HG03521 (cell line): ENCODE results near the gene RPUSD2.
A peak's percentile ranks its signal among the peaks of the same experiment; 100 is the strongest.

Experiments
- ATAC-seq: cut with Tn5 transposase; IDR thresholded peaks from one replicate; pipeline ENCODE4 v1.9.1; 2021; ENCODE audit warnings: mild to moderate bottlenecking, moderate library complexity; ENCODE audit not compliant: unreplicated experiment

The RPUSD2 gene, protein sequence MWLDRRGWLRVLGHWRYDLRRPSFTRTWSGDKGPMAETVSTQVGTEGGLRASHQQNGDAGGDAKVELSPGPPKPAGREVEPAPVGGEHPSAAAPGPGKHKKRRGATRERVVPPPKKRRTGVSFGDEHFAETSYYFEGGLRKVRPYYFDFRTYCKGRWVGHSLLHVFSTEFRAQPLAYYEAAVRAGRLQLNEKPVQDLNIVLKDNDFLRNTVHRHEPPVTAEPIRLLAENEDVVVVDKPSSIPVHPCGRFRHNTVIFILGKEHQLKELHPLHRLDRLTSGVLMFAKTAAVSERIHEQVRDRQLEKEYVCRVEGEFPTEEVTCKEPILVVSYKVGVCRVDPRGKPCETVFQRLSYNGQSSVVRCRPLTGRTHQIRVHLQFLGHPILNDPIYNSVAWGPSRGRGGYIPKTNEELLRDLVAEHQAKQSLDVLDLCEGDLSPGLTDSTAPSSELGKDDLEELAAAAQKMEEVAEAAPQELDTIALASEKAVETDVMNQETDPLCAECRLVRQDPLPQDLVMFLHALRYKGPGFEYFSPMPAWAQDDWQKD

DNA sequence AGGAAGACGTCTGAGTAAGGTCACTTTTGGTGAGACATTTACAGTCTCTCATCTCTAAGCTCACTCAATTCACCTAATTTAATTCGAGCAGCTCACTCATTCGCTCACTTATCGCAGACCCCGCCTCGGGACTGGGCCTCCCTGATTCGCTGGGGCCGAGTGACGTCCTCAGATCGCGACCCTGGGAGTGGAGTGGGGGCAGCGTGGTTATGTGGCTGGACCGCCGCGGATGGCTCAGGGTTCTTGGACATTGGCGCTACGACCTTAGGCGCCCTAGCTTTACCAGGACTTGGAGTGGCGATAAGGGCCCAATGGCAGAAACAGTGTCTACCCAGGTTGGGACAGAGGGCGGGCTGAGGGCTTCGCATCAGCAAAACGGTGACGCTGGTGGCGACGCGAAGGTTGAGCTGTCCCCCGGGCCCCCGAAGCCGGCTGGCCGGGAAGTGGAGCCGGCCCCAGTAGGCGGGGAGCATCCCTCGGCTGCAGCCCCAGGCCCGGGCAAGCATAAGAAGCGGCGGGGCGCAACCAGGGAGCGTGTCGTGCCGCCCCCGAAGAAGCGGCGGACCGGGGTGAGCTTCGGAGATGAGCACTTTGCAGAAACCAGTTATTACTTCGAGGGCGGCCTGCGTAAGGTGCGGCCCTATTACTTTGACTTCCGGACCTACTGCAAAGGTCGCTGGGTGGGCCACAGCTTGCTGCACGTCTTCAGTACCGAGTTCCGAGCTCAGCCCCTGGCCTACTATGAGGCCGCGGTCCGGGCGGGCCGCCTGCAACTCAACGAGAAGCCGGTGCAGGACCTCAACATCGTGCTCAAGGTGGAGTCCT lies at the start of gene RPUSD2:
RPUSD2 (plus strand) TSS at position 171 of the 825 bp plus-strand sequence; CDS start at position 210, 39 bp downstream.
- peak; percentile 43 for ATAC-seq

DNA sequence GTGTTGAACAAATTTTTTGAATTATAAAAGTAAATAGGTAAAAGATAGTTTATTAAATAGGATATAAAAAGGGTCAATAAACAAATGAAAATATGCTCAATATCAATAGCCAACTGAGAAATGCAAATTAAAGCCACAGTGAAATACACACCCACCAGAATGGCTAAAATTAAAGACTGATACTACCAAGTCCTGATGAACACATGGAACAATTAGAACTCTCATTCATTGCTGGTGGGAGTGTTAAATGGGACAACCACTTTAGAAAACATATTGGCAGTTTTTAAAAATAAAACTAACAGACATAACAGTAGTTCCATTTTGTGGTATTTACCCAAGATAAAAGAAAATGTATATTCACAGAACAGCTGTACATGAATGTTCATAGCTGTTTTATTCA lies 45.5 kb upstream of the RPUSD2 start:
- ATAC-seq: no peak

DNA sequence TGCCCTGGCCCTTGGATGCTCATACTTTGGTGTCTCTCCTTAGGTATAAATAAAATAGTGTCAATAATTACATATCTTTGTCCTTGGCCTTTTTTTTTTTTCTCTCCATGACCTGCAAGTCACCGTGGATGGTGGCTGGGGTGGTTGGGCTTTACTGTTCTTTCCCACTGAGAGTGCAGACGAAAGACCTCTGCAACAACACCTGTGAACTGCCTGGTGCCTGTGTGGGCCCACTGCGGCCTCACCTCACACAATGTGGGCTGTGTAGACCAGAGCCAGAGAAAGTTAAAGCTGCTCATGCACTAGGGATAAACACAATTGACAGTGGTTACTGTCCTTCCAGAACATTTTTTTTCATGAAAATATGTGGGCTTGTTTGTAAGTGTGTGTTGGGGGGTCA lies 43.2 kb upstream of the RPUSD2 start:
- no peak for ATAC-seq

DNA sequence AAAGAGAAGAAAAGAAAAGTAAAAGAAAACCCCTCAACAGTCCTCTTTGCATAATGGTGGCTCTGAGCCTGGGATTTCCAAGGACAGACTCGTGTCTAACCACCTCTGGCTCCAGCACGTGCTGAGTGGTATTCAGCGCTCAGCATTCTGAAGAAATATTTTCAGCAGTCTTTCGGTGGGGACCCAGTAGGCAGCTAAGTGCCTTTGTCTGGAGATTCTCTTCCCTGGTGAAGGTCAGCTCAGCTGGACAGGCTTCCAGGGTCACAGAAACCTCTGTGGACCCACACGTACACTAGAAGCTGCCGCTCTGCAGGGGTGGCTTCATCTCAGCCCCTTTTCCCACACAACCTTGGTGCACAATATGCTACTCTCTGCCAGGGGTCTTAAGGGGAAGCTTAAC lies 40.3 kb upstream of the RPUSD2 start:
- ATAC-seq: no peak

DNA sequence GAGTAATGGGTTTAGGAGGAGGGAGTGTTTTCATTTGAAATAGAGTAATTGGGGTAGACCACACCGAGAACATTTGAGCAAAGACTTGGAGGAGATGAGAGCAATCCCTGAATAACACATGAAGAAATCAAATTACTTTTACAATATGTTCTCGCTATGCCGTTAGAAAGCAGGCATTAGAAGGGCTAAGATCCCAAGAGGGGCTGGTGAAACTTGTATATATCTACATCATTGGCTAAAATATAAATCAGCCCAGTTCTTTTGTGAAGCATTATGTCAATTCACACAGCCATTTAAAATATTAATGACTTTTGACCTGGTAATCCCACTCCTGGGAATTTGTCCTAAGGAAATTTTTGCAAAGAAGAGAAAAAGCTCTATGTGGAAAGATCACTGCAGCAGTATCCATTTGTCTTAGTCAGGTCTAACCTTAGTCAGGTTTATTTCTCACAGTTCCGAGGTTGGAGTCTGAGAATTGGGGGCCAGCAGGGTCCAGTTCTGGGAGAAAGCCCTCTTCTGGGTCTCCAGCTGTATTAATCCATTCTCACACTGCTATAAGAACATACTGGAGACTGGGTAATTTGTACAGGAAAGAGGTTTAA lies 35.2 kb upstream of the RPUSD2 start:
- ATAC-seq: no peak

DNA sequence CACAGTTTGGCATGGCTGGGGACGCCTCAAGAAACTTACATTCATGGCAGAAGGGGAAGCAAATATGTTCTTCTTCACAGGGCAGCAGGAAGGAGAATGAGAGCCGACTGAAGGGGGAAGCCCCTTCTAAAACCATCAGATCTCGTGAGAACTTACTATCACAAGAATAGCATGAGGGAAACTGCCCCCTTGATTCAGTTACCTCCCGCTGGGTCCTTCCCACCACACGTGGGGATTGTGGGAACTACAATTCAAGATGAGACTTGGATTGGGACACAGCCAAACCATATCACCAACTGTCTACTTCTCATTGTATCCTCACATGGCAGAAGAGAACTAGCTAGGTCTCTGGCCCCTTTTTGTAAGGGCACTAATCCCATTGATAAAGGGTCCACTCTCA lies 34.7 kb upstream of the RPUSD2 start:
- ATAC-seq: no peak

DNA sequence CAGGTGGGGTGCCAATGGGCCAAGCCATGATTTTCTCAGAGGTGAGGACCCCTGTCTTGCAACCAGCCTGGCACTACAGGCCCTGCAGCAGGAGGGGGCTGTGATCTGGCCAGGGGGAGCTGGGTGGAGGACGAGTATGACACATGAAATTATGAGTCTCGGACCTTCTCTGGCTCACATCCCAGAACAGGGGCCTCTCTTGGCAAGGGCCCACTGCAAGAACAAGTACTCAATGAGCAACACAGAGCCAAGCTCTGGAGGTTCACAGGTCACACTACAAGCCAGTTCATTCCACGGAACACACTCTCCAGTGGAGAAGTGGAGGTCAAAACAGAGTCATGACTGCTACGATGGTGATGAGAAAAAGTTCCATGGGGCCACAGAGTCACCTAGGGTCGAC lies 32.6 kb upstream of the RPUSD2 start:
- ATAC-seq: no peak

DNA sequence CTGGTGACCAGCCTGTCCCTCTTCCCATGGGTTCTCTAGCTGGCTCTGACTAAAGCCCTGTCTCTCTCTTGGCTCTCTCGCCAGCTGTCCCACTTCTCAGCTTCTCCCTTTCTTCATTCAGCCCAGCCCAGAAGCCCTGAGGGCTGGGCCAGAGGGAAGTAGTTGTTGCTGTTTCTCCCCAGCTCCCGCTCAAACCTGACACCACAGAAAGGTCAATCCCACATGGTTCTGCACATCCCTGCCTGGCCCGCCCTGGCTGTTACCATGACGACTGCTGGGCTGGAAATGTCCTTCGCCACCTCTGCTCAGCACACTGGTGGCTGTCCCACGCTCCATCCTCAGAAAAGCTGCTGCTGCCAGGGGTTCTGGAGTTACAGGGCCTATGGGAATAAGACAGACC lies 30.1 kb upstream of the RPUSD2 start:
- ATAC-seq: no peak

DNA sequence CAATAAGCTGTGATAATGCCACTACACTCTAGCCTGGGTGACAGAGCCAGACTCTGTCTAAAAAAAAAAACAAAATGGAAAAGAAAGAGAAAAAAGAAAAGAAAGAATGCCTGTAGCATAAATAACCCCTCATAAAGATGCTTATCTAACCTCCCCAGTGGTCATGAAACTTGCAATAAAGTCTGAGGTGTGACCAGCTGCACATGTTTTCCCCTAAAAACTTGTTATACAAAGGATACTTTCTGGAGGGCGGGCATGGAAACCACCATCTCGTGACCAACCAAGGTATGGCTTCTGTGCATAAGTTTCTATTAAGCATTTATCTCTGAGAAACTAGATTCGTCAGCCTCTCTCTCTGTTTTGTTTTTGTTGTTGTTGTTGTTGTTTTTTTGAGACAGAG lies 26.0 kb upstream of the RPUSD2 start:
- peak; percentile 43 for ATAC-seq

DNA sequence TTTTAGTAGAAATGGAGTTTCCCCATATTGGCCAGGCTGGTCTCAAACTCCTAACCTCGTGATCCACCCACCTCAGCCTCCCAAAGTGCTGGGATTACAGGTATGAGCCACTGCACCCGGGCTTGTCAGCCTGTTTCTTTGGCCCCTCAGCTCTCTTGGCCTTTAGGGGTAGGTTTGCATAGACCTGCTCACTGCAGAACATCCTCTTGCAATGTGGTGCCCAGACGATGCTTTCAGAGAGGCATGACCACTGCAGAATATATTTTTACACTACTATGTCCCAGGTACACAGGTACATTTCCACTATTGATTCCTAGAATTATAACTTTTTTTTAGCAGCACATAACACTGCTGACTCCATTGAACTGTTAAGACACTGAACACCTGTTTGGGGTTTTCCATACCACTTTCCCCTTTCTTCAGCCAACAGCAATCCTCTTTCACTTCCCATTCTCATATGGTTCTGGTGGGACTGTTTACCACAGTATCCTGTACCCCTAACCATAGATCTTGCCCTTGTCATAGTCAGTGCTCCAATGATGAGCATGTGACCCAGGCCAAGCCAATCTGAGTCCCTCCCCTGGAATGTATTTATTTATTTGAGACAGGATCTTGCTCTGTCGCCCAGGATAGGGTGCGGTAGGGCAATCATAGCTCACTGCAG lies 25.3 kb upstream of the RPUSD2 start:
- ATAC-seq: peak; percentile 44

DNA sequence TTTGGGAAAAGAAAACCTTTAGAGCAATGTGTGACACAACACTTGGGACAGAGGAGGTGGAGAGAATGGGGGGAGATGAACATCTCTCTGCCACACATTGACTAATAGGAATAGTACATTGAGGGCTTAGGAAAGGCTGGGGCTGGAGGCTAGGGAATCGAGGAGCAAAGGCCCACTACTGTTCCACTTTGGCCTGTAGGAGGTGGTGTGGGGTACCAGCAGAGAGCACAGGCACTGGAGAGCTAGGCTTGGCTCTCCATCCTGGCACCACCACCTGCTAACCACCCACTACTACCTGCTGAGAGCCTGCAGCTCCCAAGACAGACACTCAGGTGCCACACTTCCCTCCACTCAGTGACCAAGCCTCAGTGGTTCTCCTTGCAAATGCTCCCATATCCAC lies 23.6 kb upstream of the RPUSD2 start:
- no peak for ATAC-seq

DNA sequence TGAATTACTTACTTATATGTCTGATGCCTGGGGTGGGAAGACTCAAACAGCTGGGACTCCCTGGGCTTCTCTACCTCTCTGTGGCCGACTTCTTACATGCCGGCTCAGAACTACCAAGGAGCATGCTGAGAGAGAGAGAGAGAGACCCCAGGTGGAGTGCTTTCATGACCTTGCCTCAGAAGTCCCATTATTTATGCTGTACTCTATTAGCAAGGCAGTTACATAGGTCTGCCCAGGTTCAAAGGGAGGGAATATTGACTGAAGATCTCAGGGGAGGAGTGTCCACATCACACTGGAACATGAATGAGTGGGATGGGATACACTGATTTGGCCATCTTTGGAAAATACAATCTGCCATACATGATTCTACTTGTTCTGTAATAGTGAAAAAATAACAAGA lies 20.5 kb upstream of the RPUSD2 start:
- no peak for ATAC-seq

DNA sequence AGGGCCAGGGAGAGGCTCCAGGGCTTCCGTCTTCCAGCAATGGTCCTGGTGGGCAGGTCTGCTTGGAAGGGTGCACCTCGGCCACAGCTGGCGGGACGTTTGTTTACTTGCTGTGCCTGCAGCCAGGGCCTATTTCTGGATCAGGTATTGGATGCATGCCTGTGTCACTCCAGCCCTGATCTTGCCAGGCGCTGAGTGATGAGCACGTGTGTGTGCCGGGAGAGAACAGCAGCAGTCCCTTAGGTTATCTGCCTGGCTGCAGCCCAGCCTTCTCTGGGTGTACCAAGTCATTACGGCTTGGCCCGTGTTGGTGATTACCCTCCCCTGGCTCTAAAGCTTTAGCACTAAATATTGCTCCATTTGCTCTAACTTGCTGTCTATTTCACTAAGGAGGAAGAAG lies 19.2 kb upstream of the RPUSD2 start:
- ATAC-seq: no peak

DNA sequence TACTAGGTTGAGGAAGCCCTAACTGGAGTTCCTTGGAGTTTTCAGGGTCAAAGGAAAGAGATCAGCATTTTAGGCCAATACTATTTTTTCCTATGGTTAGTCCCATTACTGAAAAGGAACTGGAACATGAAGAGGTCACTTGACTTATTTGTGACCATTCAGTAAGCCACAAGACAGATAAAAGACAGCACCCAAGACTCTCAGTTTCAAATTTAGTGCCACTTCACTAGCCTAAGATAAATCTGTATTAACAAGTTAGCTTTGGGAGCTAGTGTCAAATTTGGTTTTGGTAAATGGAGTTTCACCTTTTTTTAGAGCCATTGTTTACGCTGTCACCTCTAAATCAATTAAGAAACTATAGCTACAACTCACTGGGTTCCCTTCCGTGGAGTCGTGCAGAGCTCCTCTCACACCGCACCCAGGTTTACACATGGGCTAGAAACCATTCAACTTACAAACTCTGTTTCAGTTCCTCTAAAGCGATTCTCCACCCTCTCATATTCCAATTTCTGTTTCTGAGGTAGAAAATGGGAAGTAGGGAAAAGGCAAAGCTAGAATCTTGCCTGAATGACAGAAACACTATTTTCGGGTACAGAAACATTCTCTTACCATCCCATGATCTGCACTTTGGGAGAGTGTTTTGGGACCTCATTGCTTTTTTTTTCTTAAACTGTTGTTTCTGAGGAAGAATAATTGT lies 18.6 kb upstream of the RPUSD2 start:
- ATAC-seq: peak; percentile 69

DNA sequence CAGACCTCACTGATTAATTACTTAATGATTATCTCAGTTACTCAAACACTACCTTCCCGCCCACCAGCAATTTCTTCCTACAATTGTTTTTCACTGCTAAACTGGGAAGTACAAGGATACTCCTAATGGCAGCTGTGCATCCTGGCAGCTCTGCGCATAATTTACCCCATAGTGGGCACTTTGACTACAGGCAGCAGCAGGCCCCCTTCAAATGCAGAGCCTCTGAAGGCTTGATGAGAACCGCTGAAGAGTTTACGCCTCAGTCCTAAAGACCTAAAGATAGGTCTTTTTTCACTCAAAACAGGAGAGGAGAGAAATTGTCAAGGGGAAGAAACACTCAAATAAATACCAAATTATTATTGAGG lies 15.0 kb upstream of the RPUSD2 start:
- ATAC-seq: no peak

DNA sequence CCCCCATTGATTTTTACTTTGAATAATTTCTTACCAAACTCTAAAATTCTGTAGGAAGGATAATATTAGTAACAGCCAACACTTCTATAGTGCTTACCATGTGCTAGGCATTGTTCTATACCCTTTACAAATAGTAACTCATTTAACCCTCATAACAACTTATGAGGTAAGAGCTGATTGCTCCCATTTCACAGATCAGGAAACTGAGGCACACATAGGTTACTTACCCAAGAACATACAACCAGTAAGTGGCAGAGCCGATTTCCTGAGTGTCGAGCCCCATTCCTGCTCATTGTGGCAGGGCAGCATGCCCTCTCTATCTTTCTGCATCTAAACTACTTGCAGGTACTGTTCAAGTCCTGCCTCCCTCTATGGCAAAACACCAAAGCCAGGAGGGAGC lies 13.2 kb upstream of the RPUSD2 start:
- ATAC-seq: no peak

DNA sequence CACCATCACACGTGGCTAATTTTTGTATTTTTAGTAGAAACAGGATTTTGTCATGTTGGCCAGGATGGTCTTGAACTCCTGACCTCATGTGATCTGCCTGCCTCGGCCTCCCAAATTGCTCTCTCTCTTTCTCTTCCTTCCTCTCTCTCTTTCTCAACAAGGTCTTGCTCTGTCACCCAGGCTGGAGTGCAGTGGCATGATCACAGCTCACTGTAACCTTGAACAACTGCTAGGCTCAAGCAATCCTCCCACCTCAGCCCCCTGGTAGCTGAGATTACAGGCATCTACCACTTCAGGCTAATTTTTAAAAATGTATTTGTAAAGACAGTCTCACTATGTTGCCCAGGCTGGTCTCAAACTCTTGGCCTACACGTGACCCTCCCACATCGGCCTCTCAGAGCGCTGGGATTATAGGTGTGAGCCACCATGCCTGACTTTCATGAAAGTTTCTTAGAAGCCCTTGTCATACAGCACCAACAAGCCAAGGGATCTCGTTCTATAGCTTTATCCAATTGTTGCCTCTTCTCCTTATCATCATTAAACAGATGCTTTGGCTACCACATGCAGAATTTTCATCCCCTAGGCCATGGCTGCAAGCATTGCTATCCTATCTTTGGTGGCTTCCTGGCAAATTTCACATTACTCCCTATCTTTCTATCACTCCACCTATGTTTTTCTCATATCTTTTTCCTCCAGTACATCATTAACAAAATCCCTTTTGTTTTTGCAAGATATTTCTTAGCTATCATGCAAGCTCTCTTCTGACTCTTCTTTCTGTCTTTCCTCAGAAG lies 10.0 kb upstream of the RPUSD2 start:
- ATAC-seq: no peak

DNA sequence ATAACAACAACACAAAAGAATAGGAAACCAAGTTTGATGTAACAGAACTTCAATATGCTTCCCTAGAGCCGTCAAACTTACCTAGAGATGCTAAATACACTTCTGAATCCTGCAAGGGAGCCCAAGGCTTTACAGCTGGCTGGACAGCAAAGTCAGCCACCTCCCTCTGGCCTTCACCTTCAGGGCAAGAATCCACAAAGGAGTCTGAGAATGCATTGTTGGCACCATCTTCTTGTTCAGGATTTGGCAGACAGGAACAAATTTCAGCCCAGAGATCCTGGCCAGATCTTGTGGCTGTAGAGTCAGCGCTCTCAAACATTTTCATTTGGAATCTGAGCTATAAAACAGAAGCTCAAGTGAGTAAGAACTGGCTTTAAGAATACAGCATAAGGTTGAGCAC lies 6.4 kb upstream of the RPUSD2 start:
- no peak for ATAC-seq

DNA sequence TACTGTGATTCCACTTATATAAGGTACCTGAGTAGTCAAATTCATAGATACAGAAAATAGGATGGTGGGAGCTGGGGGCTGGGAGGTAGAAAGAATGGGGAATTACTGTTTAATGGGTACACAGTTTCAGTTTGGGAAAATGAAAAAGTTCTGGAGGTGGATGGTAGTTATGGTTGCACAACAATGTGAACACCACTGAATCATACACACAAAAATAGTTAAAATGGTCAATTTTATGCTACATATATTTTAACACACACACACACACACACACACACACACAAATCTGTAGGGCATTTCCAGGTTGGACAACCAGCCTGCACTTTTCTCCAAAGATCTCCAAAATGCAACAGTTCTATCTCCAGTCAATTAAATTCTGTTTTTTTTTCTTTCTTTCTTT lies 5.7 kb upstream of the RPUSD2 start:
- ATAC-seq: no peak
